SK-N-SH treated with all-trans-retinoic acid at 6 μM for 48 hours (cell line): ENCODE data around the gene PAIP2.

Source experiments
- ATAC-seq: fragments of 200-7000 bp; cut with Tn5 transposase; 3 replicates; pipeline ENCODE4 v1.9.1; 2020; ENCODE audit warnings: mild to moderate bottlenecking, moderate library complexity
- ARNTL ChIP-seq: fragments of 450-650 bp; formaldehyde crosslinking; IDR thresholded peaks from 2 replicates; pipeline ENCODE4 v1.5.0; 2020; ENCODE audit warnings: low read depth, mild to moderate bottlenecking, moderate library complexity, borderline replicate concordance
- BACH2 ChIP-seq: fragments of 250-450 bp; sonication (Bioruptor Pico); IDR thresholded peaks from 2 replicates; pipeline ENCODE4 v1.9.0; 2021; ENCODE audit warnings: mild to moderate bottlenecking, borderline replicate concordance
- CSDC2 ChIP-seq: fragments of 250-450 bp; sonication (Bioruptor Pico); IDR thresholded peaks from 2 replicates; pipeline ENCODE4 v1.5.0; 2020; ENCODE audit warnings: mild to moderate bottlenecking, moderate library complexity
- CSRNP3 ChIP-seq: fragments of 250-450 bp; sonication (Bioruptor Pico); IDR thresholded peaks from 2 replicates; pipeline ENCODE4 v1.5.1; 2021; ENCODE audit warnings: mild to moderate bottlenecking, moderate library complexity
- ISL1 ChIP-seq: fragments of 250-450 bp; sonication (Bioruptor Pico); IDR thresholded peaks from 2 replicates; pipeline ENCODE4 v2.1.2; 2022; ENCODE audit warnings: mild to moderate bottlenecking, moderate library complexity
- OSR1 ChIP-seq: fragments of 250-450 bp; sonication (Bioruptor Pico); IDR thresholded peaks from 2 replicates; pipeline ENCODE4 v1.8.0; 2022; ENCODE audit warnings: moderate library complexity, mild to moderate bottlenecking, inconsistent platforms
- PATZ1 ChIP-seq: fragments of 250-450 bp; sonication (Bioruptor Pico); IDR thresholded peaks from 2 replicates; pipeline ENCODE4 v1.8.0; 2020; ENCODE audit warnings: mild to moderate bottlenecking, moderate library complexity, borderline replicate concordance
- POU6F1 ChIP-seq: fragments of 250-450 bp; sonication (Bioruptor Pico); IDR thresholded peaks from 2 replicates; pipeline ENCODE4 v1.8.0; 2021; ENCODE audit warnings: low read depth, mild to moderate bottlenecking, moderate library complexity, borderline replicate concordance
- PPARA ChIP-seq: fragments of 250-450 bp; sonication (Bioruptor Pico); IDR thresholded peaks from 2 replicates; pipeline ENCODE4 v1.5.0; 2020; ENCODE audit warnings: mild to moderate bottlenecking, borderline replicate concordance
- RARB ChIP-seq: fragments of 250-450 bp; sonication (Bioruptor Pico); IDR thresholded peaks from 2 replicates; pipeline ENCODE4 v1.8.0; 2021; ENCODE audit warnings: mild to moderate bottlenecking, moderate library complexity
- SNAI2 ChIP-seq: fragments of 250-450 bp; sonication (Bioruptor Pico); IDR thresholded peaks from 2 replicates; pipeline ENCODE4 v1.5.0; 2020; ENCODE audit warnings: mild to moderate bottlenecking, moderate library complexity
- TCF4 ChIP-seq: fragments of 250-450 bp; sonication (Bioruptor Pico); IDR thresholded peaks from 2 replicates; pipeline ENCODE4 v1.8.0; 2021; ENCODE audit warnings: mild to moderate bottlenecking, moderate library complexity, borderline replicate concordance
- TOX ChIP-seq: fragments of 250-450 bp; sonication (Bioruptor Pico); IDR thresholded peaks from 2 replicates; pipeline ENCODE4 v1.8.0; 2021; ENCODE audit warnings: mild to moderate bottlenecking, moderate library complexity, borderline replicate concordance
- TSHZ2 ChIP-seq: fragments of 250-450 bp; sonication (Bioruptor Pico); IDR thresholded peaks from 2 replicates; pipeline ENCODE4 v1.5.0; 2020; ENCODE audit warnings: mild to moderate bottlenecking, moderate library complexity
- ZC3H10 ChIP-seq: fragments of 250-450 bp; sonication (Bioruptor Pico); IDR thresholded peaks from 2 replicates; pipeline ENCODE4 v1.5.1; 2021; ENCODE audit warnings: mild to moderate bottlenecking, moderate library complexity
- ZFP30 ChIP-seq: fragments of 450-650 bp; formaldehyde crosslinking; IDR thresholded peaks from 2 replicates; pipeline ENCODE4 v1.5.0; 2022; ENCODE audit warnings: mild to moderate bottlenecking, moderate library complexity
- ZNF565 ChIP-seq: fragments of 450-650 bp; formaldehyde crosslinking; conservative IDR thresholded peaks from 2 replicates; pipeline ENCODE4 v1.5.0; 2020; ENCODE audit warnings: low read depth, mild to moderate bottlenecking, moderate library complexity
- ZNF70 ChIP-seq: fragments of 450-650 bp; formaldehyde crosslinking; IDR thresholded peaks from 2 replicates; pipeline ENCODE4 v1.5.0; 2020; ENCODE audit warnings: mild to moderate bottlenecking, moderate library complexity
- ZNF8 ChIP-seq: fragments of 450-650 bp; formaldehyde crosslinking; IDR thresholded peaks from 2 replicates; pipeline ENCODE4 v1.5.0; 2020; ENCODE audit warnings: mild to moderate bottlenecking, moderate library complexity

Gene PAIP2

GRCh38 chr5:139379626-139380449, 38.2 kb downstream of the PAIP2 start:
- TF ChIP-seq OSR1 (CRISPR knock-in tag) = no peak
- no peak for TF ChIP-seq PPARA
- no peak for TF ChIP-seq ZFP30 (CRISPR knock-in tag)
- TF ChIP-seq ZC3H10 = no peak
- no peak for TF ChIP-seq PATZ1 (CRISPR knock-in tag)
- no peak for TF ChIP-seq CSDC2 (CRISPR knock-in tag)
- TF ChIP-seq ZNF565 (CRISPR knock-in tag) = no peak
- no peak for TF ChIP-seq TSHZ2 (CRISPR knock-in tag)
- TF ChIP-seq ARNTL (CRISPR knock-in tag) = no peak
- TF ChIP-seq ISL1 = no peak
- TF ChIP-seq POU6F1 (CRISPR knock-in tag) = no peak
- no peak for TF ChIP-seq SNAI2
- no peak for TF ChIP-seq TCF4
- no peak for TF ChIP-seq CSRNP3 (CRISPR knock-in tag)
- no peak for ATAC-seq

GRCh38 chr5:139381837-139382761, 40.4 kb downstream of the PAIP2 start:
- no peak for ATAC-seq
- TF ChIP-seq PATZ1 (CRISPR knock-in tag) (no peak), OSR1 (CRISPR knock-in tag) (no peak), ZNF8 (no peak), ZNF565 (CRISPR knock-in tag) (no peak), ZNF70 (CRISPR knock-in tag) (no peak), ZC3H10 (no peak)

- no peak for ATAC-seq
- TF ChIP-seq PATZ1 (CRISPR knock-in tag) (no peak), ZNF8 (no peak), TOX (CRISPR knock-in tag) (no peak), ZFP30 (CRISPR knock-in tag) (no peak), CSDC2 (CRISPR knock-in tag) (no peak), ZNF565 (CRISPR knock-in tag) (no peak), POU6F1 (CRISPR knock-in tag) (no peak), CSRNP3 (CRISPR knock-in tag) (no peak), ZNF70 (CRISPR knock-in tag) (no peak), RARB (CRISPR knock-in tag) (no peak), ZC3H10 (no peak), BACH2 (CRISPR knock-in tag) (no peak)
Measured at GRCh38 chr5:139382807-139383206, 41.2 kb downstream of the PAIP2 start.
